SK-N-SH treated with all-trans-retinoic acid at 6 μM for 48 hours (cell line): ENCODE results near the gene IGFBP1.

ENCODE experiments used
- ATAC-seq: fragments of 200-7000 bp; cut with Tn5 transposase; 3 replicates; pipeline ENCODE4 v1.9.1; 2020; ENCODE audit warnings: mild to moderate bottlenecking, moderate library complexity
- BACH2 ChIP-seq: fragments of 250-450 bp; sonication (Bioruptor Pico); IDR thresholded peaks from 2 replicates; pipeline ENCODE4 v1.9.0; 2021; ENCODE audit warnings: mild to moderate bottlenecking, borderline replicate concordance
- CSDC2 ChIP-seq: fragments of 250-450 bp; sonication (Bioruptor Pico); IDR thresholded peaks from 2 replicates; pipeline ENCODE4 v1.5.0; 2020; ENCODE audit warnings: mild to moderate bottlenecking, moderate library complexity
- ESRRG ChIP-seq: fragments of 250-450 bp; sonication (Bioruptor Pico); IDR thresholded peaks from 2 replicates; pipeline ENCODE4 v1.6.1; 2021; ENCODE audit warnings: mild to moderate bottlenecking
- GLIS3 ChIP-seq: fragments of 250-450 bp; sonication (Bioruptor Pico); IDR thresholded peaks from 2 replicates; pipeline ENCODE4 v1.5.0; 2020; ENCODE audit warnings: mild to moderate bottlenecking, moderate library complexity
- ISL1 ChIP-seq: fragments of 250-450 bp; sonication (Bioruptor Pico); IDR thresholded peaks from 2 replicates; pipeline ENCODE4 v2.1.2; 2022; ENCODE audit warnings: mild to moderate bottlenecking, moderate library complexity
- OSR1 ChIP-seq: fragments of 250-450 bp; sonication (Bioruptor Pico); IDR thresholded peaks from 2 replicates; pipeline ENCODE4 v1.8.0; 2022; ENCODE audit warnings: moderate library complexity, mild to moderate bottlenecking, inconsistent platforms
- PATZ1 ChIP-seq: fragments of 250-450 bp; sonication (Bioruptor Pico); IDR thresholded peaks from 2 replicates; pipeline ENCODE4 v1.8.0; 2020; ENCODE audit warnings: mild to moderate bottlenecking, moderate library complexity, borderline replicate concordance
- PPARA ChIP-seq: fragments of 250-450 bp; sonication (Bioruptor Pico); IDR thresholded peaks from 2 replicates; pipeline ENCODE4 v1.5.0; 2020; ENCODE audit warnings: mild to moderate bottlenecking, borderline replicate concordance
- RARB ChIP-seq: fragments of 250-450 bp; sonication (Bioruptor Pico); IDR thresholded peaks from 2 replicates; pipeline ENCODE4 v1.8.0; 2021; ENCODE audit warnings: mild to moderate bottlenecking, moderate library complexity
- SNAI2 ChIP-seq: fragments of 250-450 bp; sonication (Bioruptor Pico); IDR thresholded peaks from 2 replicates; pipeline ENCODE4 v1.5.0; 2020; ENCODE audit warnings: mild to moderate bottlenecking, moderate library complexity
- TCF4 ChIP-seq: fragments of 250-450 bp; sonication (Bioruptor Pico); IDR thresholded peaks from 2 replicates; pipeline ENCODE4 v1.8.0; 2021; ENCODE audit warnings: mild to moderate bottlenecking, moderate library complexity, borderline replicate concordance
- TOX ChIP-seq: fragments of 250-450 bp; sonication (Bioruptor Pico); IDR thresholded peaks from 2 replicates; pipeline ENCODE4 v1.8.0; 2021; ENCODE audit warnings: mild to moderate bottlenecking, moderate library complexity, borderline replicate concordance
- ZC3H10 ChIP-seq: fragments of 250-450 bp; sonication (Bioruptor Pico); IDR thresholded peaks from 2 replicates; pipeline ENCODE4 v1.5.1; 2021; ENCODE audit warnings: mild to moderate bottlenecking, moderate library complexity
- ZFP3 ChIP-seq: fragments of 250-450 bp; sonication (Bioruptor Pico); IDR thresholded peaks from 2 replicates; pipeline ENCODE4 v1.5.0; 2020; ENCODE audit warnings: mild to moderate bottlenecking, moderate library complexity
- ZFP30 ChIP-seq: fragments of 450-650 bp; formaldehyde crosslinking; IDR thresholded peaks from 2 replicates; pipeline ENCODE4 v1.5.0; 2022; ENCODE audit warnings: mild to moderate bottlenecking, moderate library complexity
- ZNF565 ChIP-seq: fragments of 450-650 bp; formaldehyde crosslinking; conservative IDR thresholded peaks from 2 replicates; pipeline ENCODE4 v1.5.0; 2020; ENCODE audit warnings: low read depth, mild to moderate bottlenecking, moderate library complexity
- ZNF70 ChIP-seq: fragments of 450-650 bp; formaldehyde crosslinking; IDR thresholded peaks from 2 replicates; pipeline ENCODE4 v1.5.0; 2020; ENCODE audit warnings: mild to moderate bottlenecking, moderate library complexity
- ZNF8 ChIP-seq: fragments of 450-650 bp; formaldehyde crosslinking; IDR thresholded peaks from 2 replicates; pipeline ENCODE4 v1.5.0; 2020; ENCODE audit warnings: mild to moderate bottlenecking, moderate library complexity
- TF ChIP-seq, protein P1 (sequence below): fragments of 250-450 bp; sonication (Bioruptor Pico); IDR thresholded peaks from 2 replicates; pipeline ENCODE4 v1.5.0; 2020; ENCODE audit warnings: mild to moderate bottlenecking, moderate library complexity
- TF ChIP-seq, protein P2 (sequence below): fragments of 250-450 bp; sonication (Bioruptor Pico); IDR thresholded peaks from 2 replicates; pipeline ENCODE4 v1.8.0; 2021; ENCODE audit warnings: low read depth, mild to moderate bottlenecking, moderate library complexity, borderline replicate concordance
- TF ChIP-seq, protein P3 (sequence below): fragments of 250-450 bp; sonication (Bioruptor Pico); IDR thresholded peaks from 2 replicates; pipeline ENCODE4 v1.5.1; 2021; ENCODE audit warnings: mild to moderate bottlenecking, moderate library complexity
- TF ChIP-seq, protein P4 (sequence below): fragments of 250-450 bp; sonication (Bioruptor Pico); IDR thresholded peaks from 2 replicates; pipeline ENCODE4 v1.5.1; 2020; ENCODE audit warnings: low read depth, mild to moderate bottlenecking, moderate library complexity

The IGFBP1 gene

GRCh38 chr7:45873035-45873354 lies 15.3 kb upstream of the IGFBP1 start, which contains the start of gene CCDC201:
TSS of gene CCDC201 (minus strand) at chr7:45873082. CDS start at chr7:45873007, 75 bp downstream.
- no peak for ATAC-seq
- TF ChIP-seq CSDC2 (CRISPR knock-in tag): no peak
- TF ChIP-seq ZC3H10 (CRISPR knock-in tag): no peak
- TF ChIP-seq, protein P1, sequence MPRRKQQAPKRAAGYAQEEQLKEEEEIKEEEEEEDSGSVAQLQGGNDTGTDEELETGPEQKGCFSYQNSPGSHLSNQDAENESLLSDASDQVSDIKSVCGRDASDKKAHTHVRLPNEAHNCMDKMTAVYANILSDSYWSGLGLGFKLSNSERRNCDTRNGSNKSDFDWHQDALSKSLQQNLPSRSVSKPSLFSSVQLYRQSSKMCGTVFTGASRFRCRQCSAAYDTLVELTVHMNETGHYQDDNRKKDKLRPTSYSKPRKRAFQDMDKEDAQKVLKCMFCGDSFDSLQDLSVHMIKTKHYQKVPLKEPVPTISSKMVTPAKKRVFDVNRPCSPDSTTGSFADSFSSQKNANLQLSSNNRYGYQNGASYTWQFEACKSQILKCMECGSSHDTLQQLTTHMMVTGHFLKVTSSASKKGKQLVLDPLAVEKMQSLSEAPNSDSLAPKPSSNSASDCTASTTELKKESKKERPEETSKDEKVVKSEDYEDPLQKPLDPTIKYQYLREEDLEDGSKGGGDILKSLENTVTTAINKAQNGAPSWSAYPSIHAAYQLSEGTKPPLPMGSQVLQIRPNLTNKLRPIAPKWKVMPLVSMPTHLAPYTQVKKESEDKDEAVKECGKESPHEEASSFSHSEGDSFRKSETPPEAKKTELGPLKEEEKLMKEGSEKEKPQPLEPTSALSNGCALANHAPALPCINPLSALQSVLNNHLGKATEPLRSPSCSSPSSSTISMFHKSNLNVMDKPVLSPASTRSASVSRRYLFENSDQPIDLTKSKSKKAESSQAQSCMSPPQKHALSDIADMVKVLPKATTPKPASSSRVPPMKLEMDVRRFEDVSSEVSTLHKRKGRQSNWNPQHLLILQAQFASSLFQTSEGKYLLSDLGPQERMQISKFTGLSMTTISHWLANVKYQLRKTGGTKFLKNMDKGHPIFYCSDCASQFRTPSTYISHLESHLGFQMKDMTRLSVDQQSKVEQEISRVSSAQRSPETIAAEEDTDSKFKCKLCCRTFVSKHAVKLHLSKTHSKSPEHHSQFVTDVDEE (CRISPR knock-in tag): no peak
- no peak for TF ChIP-seq ZNF70 (CRISPR knock-in tag)
- TF ChIP-seq BACH2: no peak
- no peak for TF ChIP-seq SNAI2
- no peak for TF ChIP-seq ZFP3
- no peak for TF ChIP-seq ESRRG
- no peak for TF ChIP-seq RARB (CRISPR knock-in tag)
- TF ChIP-seq TCF4 (CRISPR knock-in tag): no peak
- no peak for TF ChIP-seq GLIS3
- TF ChIP-seq ZNF565 (CRISPR knock-in tag): no peak
- no peak for TF ChIP-seq PATZ1 (CRISPR knock-in tag)

DNA sequence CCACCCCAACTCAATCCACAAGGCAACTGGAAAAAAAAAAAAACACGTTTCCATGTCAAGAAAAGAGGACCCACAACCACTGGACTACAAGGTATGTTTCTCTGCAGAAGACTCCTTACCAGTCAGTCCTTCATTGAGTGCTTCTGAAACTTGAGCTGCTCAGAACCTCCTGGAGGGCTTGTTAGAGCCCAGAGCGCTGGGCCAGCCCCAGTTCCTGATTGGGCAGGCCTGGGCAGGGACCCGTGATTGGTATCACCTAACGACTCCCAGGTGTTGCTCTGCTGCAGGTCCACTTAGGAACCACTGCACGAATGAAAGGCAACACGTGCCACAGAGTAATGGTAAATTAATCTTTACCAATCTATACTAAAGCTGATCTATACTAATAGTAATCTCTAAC lies 14.9 kb upstream of the IGFBP1 start:
- no peak for TF ChIP-seq ZNF565 (CRISPR knock-in tag)
- TF ChIP-seq ZC3H10 (CRISPR knock-in tag): no peak
- no peak for TF ChIP-seq CSDC2 (CRISPR knock-in tag)
- no peak for TF ChIP-seq BACH2
- no peak for TF ChIP-seq RARB (CRISPR knock-in tag)
- no peak for TF ChIP-seq TCF4 (CRISPR knock-in tag)
- TF ChIP-seq, protein P2, sequence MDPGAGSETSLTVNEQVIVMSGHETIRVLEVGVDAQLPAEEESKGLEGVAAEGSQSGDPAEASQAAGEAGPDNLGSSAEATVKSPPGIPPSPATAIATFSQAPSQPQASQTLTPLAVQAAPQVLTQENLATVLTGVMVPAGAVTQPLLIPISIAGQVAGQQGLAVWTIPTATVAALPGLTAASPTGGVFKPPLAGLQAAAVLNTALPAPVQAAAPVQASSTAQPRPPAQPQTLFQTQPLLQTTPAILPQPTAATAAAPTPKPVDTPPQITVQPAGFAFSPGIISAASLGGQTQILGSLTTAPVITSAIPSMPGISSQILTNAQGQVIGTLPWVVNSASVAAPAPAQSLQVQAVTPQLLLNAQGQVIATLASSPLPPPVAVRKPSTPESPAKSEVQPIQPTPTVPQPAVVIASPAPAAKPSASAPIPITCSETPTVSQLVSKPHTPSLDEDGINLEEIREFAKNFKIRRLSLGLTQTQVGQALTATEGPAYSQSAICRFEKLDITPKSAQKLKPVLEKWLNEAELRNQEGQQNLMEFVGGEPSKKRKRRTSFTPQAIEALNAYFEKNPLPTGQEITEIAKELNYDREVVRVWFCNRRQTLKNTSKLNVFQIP: no peak
- TF ChIP-seq TOX (CRISPR knock-in tag): no peak
- no peak for TF ChIP-seq ZFP30
- no peak for TF ChIP-seq SNAI2
- TF ChIP-seq PPARA (CRISPR knock-in tag): no peak
- no peak for TF ChIP-seq ZNF8 (CRISPR knock-in tag)
- TF ChIP-seq, protein P3, sequence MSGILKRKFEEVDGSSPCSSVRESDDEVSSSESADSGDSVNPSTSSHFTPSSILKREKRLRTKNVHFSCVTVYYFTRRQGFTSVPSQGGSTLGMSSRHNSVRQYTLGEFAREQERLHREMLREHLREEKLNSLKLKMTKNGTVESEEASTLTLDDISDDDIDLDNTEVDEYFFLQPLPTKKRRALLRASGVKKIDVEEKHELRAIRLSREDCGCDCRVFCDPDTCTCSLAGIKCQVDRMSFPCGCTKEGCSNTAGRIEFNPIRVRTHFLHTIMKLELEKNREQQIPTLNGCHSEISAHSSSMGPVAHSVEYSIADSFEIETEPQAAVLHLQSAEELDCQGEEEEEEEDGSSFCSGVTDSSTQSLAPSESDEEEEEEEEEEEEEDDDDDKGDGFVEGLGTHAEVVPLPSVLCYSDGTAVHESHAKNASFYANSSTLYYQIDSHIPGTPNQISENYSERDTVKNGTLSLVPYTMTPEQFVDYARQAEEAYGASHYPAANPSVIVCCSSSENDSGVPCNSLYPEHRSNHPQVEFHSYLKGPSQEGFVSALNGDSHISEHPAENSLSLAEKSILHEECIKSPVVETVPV: no peak
- no peak for TF ChIP-seq PATZ1 (CRISPR knock-in tag)
- TF ChIP-seq ESRRG: no peak
- TF ChIP-seq ZNF70 (CRISPR knock-in tag): no peak
- no peak for TF ChIP-seq OSR1 (CRISPR knock-in tag)
- no peak for ATAC-seq

DNA sequence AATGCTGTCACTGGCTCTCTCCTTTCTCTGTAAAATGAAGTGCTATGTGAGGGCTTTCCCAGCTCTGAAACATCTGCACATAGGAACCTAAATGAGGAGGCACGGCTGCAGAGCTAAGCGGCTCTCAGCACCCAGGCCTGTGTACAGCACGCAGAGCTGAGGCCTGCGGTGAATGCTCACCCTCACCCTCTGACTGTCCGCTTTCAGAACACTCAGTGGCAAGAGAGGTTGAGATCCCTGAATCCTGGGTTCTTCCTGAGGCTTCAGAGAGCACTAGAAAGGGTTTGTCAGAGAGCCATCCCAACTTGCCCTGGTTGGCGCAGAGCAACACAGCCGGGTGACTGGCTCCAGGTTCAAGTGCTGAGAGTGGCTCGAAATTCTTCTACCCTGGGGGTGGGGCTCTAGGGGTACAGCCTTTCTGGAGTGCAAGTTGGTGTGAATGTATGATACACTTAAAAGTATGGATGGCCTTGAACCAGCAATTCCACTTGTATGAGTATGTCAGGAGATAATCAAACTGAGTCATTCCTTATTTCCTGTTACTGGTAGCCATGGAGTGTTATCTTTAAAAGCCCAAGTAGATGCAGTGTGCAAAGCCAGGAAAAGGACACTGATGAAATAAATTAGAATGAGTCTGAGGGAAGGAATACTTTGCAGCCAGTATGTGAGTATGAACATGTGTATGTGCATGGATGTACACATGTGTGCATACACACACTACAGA lies 13.7 kb upstream of the IGFBP1 start:
- TF ChIP-seq GLIS3 (no peak), ZNF70 (CRISPR knock-in tag) (no peak), ISL1 (no peak), TCF4 (CRISPR knock-in tag) (no peak), SNAI2 (no peak), ESRRG (no peak), RARB (CRISPR knock-in tag) (no peak), ZFP3 (no peak)
- TF ChIP-seq, protein P3: no peak
- TF ChIP-seq, protein P4, sequence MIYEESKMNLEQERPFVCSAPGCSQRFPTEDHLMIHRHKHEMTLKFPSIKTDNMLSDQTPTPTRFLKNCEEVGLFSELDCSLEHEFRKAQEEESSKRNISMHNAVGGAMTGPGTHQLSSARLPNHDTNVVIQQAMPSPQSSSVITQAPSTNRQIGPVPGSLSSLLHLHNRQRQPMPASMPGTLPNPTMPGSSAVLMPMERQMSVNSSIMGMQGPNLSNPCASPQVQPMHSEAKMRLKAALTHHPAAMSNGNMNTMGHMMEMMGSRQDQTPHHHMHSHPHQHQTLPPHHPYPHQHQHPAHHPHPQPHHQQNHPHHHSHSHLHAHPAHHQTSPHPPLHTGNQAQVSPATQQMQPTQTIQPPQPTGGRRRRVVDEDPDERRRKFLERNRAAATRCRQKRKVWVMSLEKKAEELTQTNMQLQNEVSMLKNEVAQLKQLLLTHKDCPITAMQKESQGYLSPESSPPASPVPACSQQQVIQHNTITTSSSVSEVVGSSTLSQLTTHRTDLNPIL (CRISPR knock-in tag): no peak
- peak; percentile 86 for ATAC-seq
